Heart left ventricle (tissue), 16 donors: Measurements from ENCODE around the gene DDX25. TPM values are rescaled to one million over a fixed set of nuclear protein-coding genes. Genes with fewer than 3 reads are reported as not detected.

ENCODE experiments used
- ATAC-seq, 4 donors: fragments of 200-7000 bp; cut with Tn5 transposase; one replicate each; pipeline ENCODE4 v1.9.1; 2020 to 2022; ENCODE audit warnings: moderate library complexity in 4 of 4, mild to moderate bottlenecking in 3 of 4, moderate number of reproducible peaks in 1 of 4
- DNase-seq, 5 donors: peaks; one replicate each; pipeline ENCODE4 v3.0.0-alpha.2; 2020
- H3K27ac ChIP-seq, 12 donors: fragments of 200-600 bp; sonication (generic) in 4 of 12; one replicate each; pipeline versions ENCODE4 v1.5.0 to v1.8.0; 2016 to 2022; ENCODE audit warnings: mild to moderate bottlenecking in 2 of 12
- H3K27me3 ChIP-seq, 9 donors: fragments of 200-600 bp; sonication (generic) in 2 of 9; one replicate each; pipeline versions ENCODE4 v1.5.1 to v1.8.0; 2016 to 2022; ENCODE audit warnings: mild to moderate bottlenecking in 3 of 9
- H3K36me3 ChIP-seq, 9 donors: fragments of 200-600 bp; sonication (generic) in 2 of 9; one replicate each; pipeline versions ENCODE4 v1.5.0 to v1.8.0; 2018 to 2022; ENCODE audit warnings: mild to moderate bottlenecking in 2 of 9
- H3K4me1 ChIP-seq, 12 donors: fragments of 200-600 bp; sonication (generic) in 4 of 12; one replicate each; pipeline versions ENCODE4 v1.5.0 to v1.8.0; 2016 to 2022; ENCODE audit warnings: mild to moderate bottlenecking in 3 of 12
- H3K4me3 ChIP-seq, 12 donors: fragments of 200-600 bp; sonication (generic) in 4 of 12; one replicate each; pipeline versions ENCODE4 v1.5.0 to v1.8.0; 2017 to 2022; ENCODE audit warnings: mild to moderate bottlenecking in 9 of 12, moderate library complexity in 4 of 12
- H3K9me3 ChIP-seq, 12 donors: fragments of 200-600 bp; sonication (generic) in 4 of 12; one replicate each; pipeline versions ENCODE4 v1.5.0 to v1.8.0; 2016 to 2022; ENCODE audit warnings: mild to moderate bottlenecking in 1 of 12
- CTCF ChIP-seq, 12 donors: fragments of 200-600 bp; sonication (generic) in 4 of 12; IDR thresholded peaks; one replicate each; pipeline versions ENCODE4 v1.5.0 to v1.8.0; 2018 to 2022; ENCODE audit warnings: antibody characterized with exemption in 12 of 12, mild to moderate bottlenecking in 5 of 12
- POLR2A ChIP-seq, 2 donors: fragments of 450-650 bp; IDR thresholded peaks; one replicate each; pipeline ENCODE4 v1.6.1; 2017; ENCODE audit warnings: antibody characterized with exemption in 2 of 2, mild to moderate bottlenecking in 2 of 2, moderate library complexity in 2 of 2
- WGBS, 4 donors: extraction: QIAGEN DNeasy Blood & Tissue Kit in 2 of 4; methylation state at CpG; one replicate each; pipeline versions ENCODE4 v1.1.5 to v1.1.7; 2013 to 2018; 5-methylcytosine and 5-hydroxymethylcytosine counted together
- intact Hi-C, 10 donors: fragments of 100-400 bp; cut with DNase I; formaldehyde crosslinking; loops; one replicate each; pipeline versions ENCODE4 v1.11.1 to v1.14.2; 2022
- polyA plus RNA-seq, 2 donors: library from polyadenylated mRNA; stranded (reverse); fragments of 200-250 nt; gene quantifications; one replicate each; pipeline ENCODE4 v1.2.3, GENCODE V29; 2013
- total RNA-seq, 9 donors: library from RNA; depleted of rRNA in 2 of 9; stranded (reverse); fragments of >200 nt in 2 of 9; fragmentation: NEBNext Ultra II Directional in 3 of 9; extraction: Animal tissue kit (Norgen Biotek cat#: 25700) in 3 of 9; gene quantifications; one replicate each; pipeline versions ENCODE4 v1.1.0 to v1.2.4, GENCODE V29; 2016 to 2023
- donor health status: ischemic (EF 13 %, LVEDD 7.1; RV severe dilation, severe dysfunction).
- donor health status: healthy with polysubstance abuse.
- donor health status: DM: no; HTN: yes; CAD: no.
- donor health status: DM: no; HTN: no; CAD: no.
- donor health status: ischemic (EF 25% LVEDD 6.9; RV normal size, moderate dysfunction).
- donor health status: ischemic (EF 25% LVEDD 5.7; RV mildly dilated, moderate dysfunction).
- donor health status: healthy.
- donor health status: DM: yes; HTN: yes; CAD: no.
- donor health status: ischemic (EF 35%, LVEDD 5.7; RV mildly dilated, moderate dysfunction).
- donor health status: nonischemic (EF 11% LVEDD 7.7; RV severe dilation, severe dysfunction).
- donor health status: DM: yes; HTN: yes; CAD: no.
- donor health status: PGD.
- donor health status: ischemic (EF 29% LVEDD 5.4; RV normal size, mild dysfunction).
- donor health status: nonischemic (EF 23%, LVEDD 6.1; RV moderate dilation, normal function).

Gene DDX25
- total and polyA plus RNA-seq, 11 donors = not detected

- Histone ChIP-seq H3K4me3 (no peak overlapping the region), H3K9me3 (no peaks in the 10 kb centered on the region), H3K27me3 (no peaks in the 10 kb centered on the region), H3K4me1 (peaks cover 0 to 3% (median 0%) of the 10 kb centered on the region in 12 donors), H3K27ac (no peak overlapping the region), H3K36me3 (peaks cover 0 to 8% (median 0%) of the 10 kb centered on the region in 9 donors)
- intact Hi-C loops = no loop called here
- no peak for TF ChIP-seq POLR2A (IDR thresholded peaks at IDR 0.05)
- no peak for TF ChIP-seq CTCF (IDR thresholded peaks at IDR 0.05)
- DNase-seq (no peak), ATAC-seq (no peak)
Observed at GRCh38 chr11:125976156-125976555, 71.8 kb downstream of the DDX25 start.

GRCh38 chr11:125977333-125977732 is 73.0 kb downstream of the DDX25 start:
- intact Hi-C loops = no loop called here
- TF ChIP-seq CTCF (IDR thresholded peaks at IDR 0.05) (no peak), POLR2A (IDR thresholded peaks at IDR 0.05) (no peak)
- H3K27me3 ChIP-seq = no peaks in the 10 kb centered on the region
- H3K4me3 ChIP-seq = no peak overlapping the region
- DNase-seq (no peak), ATAC-seq (no peak)
- H3K4me1 ChIP-seq = peaks cover 0 to 3% (median 0%) of the 10 kb centered on the region in 12 donors
- WGBS, 4 donors = 88 to 95% (median 93%) methylated on average over 3 of the region's 3 CpGs
- no peaks in the 10 kb centered on the region for H3K9me3 ChIP-seq
- peaks cover 0 to 8% (median 0%) of the 10 kb centered on the region in 9 donors for H3K36me3 ChIP-seq
- H3K27ac ChIP-seq = no peak overlapping the region

DNA sequence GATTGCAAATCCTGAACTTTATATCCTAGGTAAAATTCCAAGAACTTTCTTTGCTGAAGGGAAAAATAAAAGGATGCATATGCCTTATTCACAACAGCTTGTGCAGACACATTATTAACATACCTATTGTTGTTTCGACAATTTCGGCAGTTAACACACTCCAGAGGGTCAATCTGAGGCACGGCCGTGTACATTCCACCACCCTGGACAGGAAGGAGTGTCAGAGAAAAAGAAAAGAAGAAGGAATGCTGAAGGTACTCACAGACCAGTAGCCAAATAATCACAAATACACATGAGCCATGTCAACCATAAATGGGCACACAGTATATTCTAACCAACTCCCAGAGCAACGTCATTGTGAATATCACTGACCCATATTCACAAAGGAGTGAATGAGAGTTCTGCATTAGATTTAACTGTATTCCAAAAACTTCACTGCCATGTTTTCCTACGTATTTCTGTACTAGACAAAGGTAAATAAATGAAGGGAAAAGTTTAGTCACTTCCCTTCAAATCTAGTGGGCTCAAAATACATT is 73.9 kb downstream of the DDX25 start:
- no peak for ATAC-seq
- intact Hi-C loops = no loop called here

More for the DNA sequence above, 73.9 kb downstream of the DDX25 start:
- peaks cover 0 to 12% (median 0%) of the 10 kb centered on the region in 9 donors for H3K36me3 ChIP-seq
- 65 to 77% (median 72%) methylated on average over 6 of the region's 6 CpGs for WGBS, 4 donors
- H3K9me3 ChIP-seq = no peaks in the 10 kb centered on the region
- DNase-seq = no peak
- H3K4me3 ChIP-seq = no peak overlapping the region
- H3K4me1 ChIP-seq = peaks cover 0 to 3% (median 0%) of the 10 kb centered on the region in 12 donors
- no peak overlapping the region for H3K27ac ChIP-seq
- TF ChIP-seq POLR2A (IDR thresholded peaks at IDR 0.05) = no peak
- no peak for TF ChIP-seq CTCF (IDR thresholded peaks at IDR 0.05)
- no peaks in the 10 kb centered on the region for H3K27me3 ChIP-seq

Other genes with a start within 250 kb of the DDX25 start
- gene ACRV1, start 223.7 kb upstream of the DDX25 start, total RNA-seq = not detected
- gene ACRV1, start 223.7 kb upstream of the DDX25 start, polyA plus RNA-seq = not detected
- not detected for gene PATE1, start 158.2 kb upstream of the DDX25 start, total RNA-seq
- not detected for gene PATE1, start 158.2 kb upstream of the DDX25 start, polyA plus RNA-seq
- gene PATE2, start 125.7 kb upstream of the DDX25 start, total RNA-seq = not detected
- not detected for gene PATE2, start 125.7 kb upstream of the DDX25 start, polyA plus RNA-seq
- not detected for gene PATE3, start 116.4 kb upstream of the DDX25 start, total RNA-seq
- gene PATE3, start 116.4 kb upstream of the DDX25 start, polyA plus RNA-seq = not detected
- gene PATE4, start 71.2 kb upstream of the DDX25 start, total RNA-seq = not detected
- not detected for gene PATE4, start 71.2 kb upstream of the DDX25 start, polyA plus RNA-seq
- 1 to 10 TPM; 3.4 to 6.9 (median 4.5) TPM for gene HYLS1, start 16.8 kb upstream of the DDX25 start, total RNA-seq
- 1 to 10 TPM; 3.0 to 3.5 TPM for gene HYLS1, start 16.8 kb upstream of the DDX25 start, polyA plus RNA-seq
- gene PUS3, start 1.3 kb upstream of the DDX25 start, total RNA-seq = 1 to 10 TPM; 5.4 to 9.4 (median 8.3) TPM
- gene PUS3, start 1.3 kb upstream of the DDX25 start, polyA plus RNA-seq = 10 to 100 TPM in 1 of 2 donors, 1 to 10 TPM in 1; 6.6 to 11.0 TPM
- gene VSIG10L2, start 41.5 kb downstream of the DDX25 start, total RNA-seq = under 1 TPM in 1 of 9 donors, not detected in 8; 0.21 TPM
- under 1 TPM; 0.04 to 0.12 TPM for gene VSIG10L2, start 41.5 kb downstream of the DDX25 start, polyA plus RNA-seq
- gene CDON, start 158.4 kb downstream of the DDX25 start, total RNA-seq = 10 to 100 TPM in 2 of 9 donors, 1 to 10 TPM in 7; 5.0 to 51.5 (median 7.4) TPM
- gene CDON, start 158.4 kb downstream of the DDX25 start, polyA plus RNA-seq = 1 to 10 TPM; 1.2 to 2.1 TPM